Endothelial cell of umbilical vein (primary cell): Measurements from ENCODE around the gene OSBPL6. TPM values are rescaled to one million over a fixed set of nuclear protein-coding genes. Genes with fewer than 3 reads are reported as not detected.

Experiments
- BruUV-seq: library from RNA; stranded (reverse); fragments of 400-500 nt; replicated peaks from 2 replicates; lab custom pipeline; 2021; lab: Mats Ljungman, UMichigan
- CTCF ChIA-PET: fragments of 300-600, 350-600 bp; sonication (Branson Sonifier 250); formaldehyde crosslinking; loops from one replicate; lab custom pipeline; 2021; ENCODE audit warnings: antibody characterized with exemption, inconsistent platforms; lab: Charles Lee
- POLR2A ChIA-PET: fragments of 300-600, 350-600 bp; sonication (Branson Sonifier 250); formaldehyde crosslinking; loops from one replicate; lab custom pipeline; 2021; ENCODE audit warnings: antibody characterized with exemption, inconsistent platforms; lab: Charles Lee
- DNase-seq: peaks from one replicate; pipeline ENCODE4 v3.0.0-alpha.2; 2011; ENCODE audit warnings: low read depth, low spot score
- FAIRE-seq: peaks from 2 replicates; lab custom pipeline; 2011; peaks lifted over from hg19 to GRCh38; lab: Jason Lieb, UNC
- H2AFZ ChIP-seq: 2 replicates; pipeline ENCODE4 v1.6.0; 2012; ENCODE audit warnings: low read depth, low read length, control low read depth, inconsistent platforms
- H3K27ac ChIP-seq: 2 replicates; pipeline ENCODE4 v1.5.1; 2011; ENCODE audit warnings: low read depth, mild to moderate bottlenecking, control low read depth, low read length, moderate library complexity; ENCODE audit not compliant: insufficient read depth
- H3K27me3 ChIP-seq, 2 experiments: 2 replicates each; pipeline versions ENCODE4 v1.6.0 to v1.6.1; 2011; ENCODE audit warnings: low read length in 2 of 2, mixed read lengths in 1 of 2; ENCODE audit not compliant: control insufficient read depth in 2 of 2, insufficient read depth in 2 of 2
- H3K36me3 ChIP-seq, 2 experiments: 2 replicates in 1 of 2; 3 replicates in 1 of 2; pipeline ENCODE4 v1.5.1; 2011; ENCODE audit warnings: low read length in 2 of 2, mild to moderate bottlenecking in 1 of 2, moderate library complexity in 1 of 2; ENCODE audit not compliant: control insufficient read depth in 2 of 2, insufficient read depth in 2 of 2; ENCODE audit errors: extremely low read depth in 1 of 2
- H3K4me1 ChIP-seq: 3 replicates; pipeline ENCODE4 v1.5.1; 2011; ENCODE audit warnings: mild to moderate bottlenecking, low read length; ENCODE audit not compliant: control insufficient read depth, insufficient read depth; ENCODE audit errors: extremely low read depth
- H3K4me2 ChIP-seq: 2 replicates; pipeline ENCODE4 v1.6.1; 2011; ENCODE audit warnings: low read length, control low read depth, mixed read lengths; ENCODE audit not compliant: insufficient read depth
- H3K4me3 ChIP-seq, 3 experiments: fragments of 200-600 bp in 1 of 3; sonication (generic), shearing (Covaris generic) in 1 of 3; replicated peaks in 1 of 3; 2 replicates each; pipeline ENCODE4 v1.5.1; 2011 to 2016; ENCODE audit warnings: control low read depth in 3 of 3, low read length in 3 of 3, mild to moderate bottlenecking in 2 of 3, inconsistent platforms in 1 of 3, low read depth in 1 of 3, moderate library complexity in 1 of 3; ENCODE audit not compliant: insufficient read depth in 1 of 3
- H3K79me2 ChIP-seq: 2 replicates; pipeline ENCODE4 v1.6.0; 2012; ENCODE audit warnings: low read length, inconsistent platforms; ENCODE audit not compliant: control insufficient read depth, insufficient read depth
- H3K9ac ChIP-seq: replicated peaks from 2 replicates; pipeline ENCODE3; 2011; ENCODE audit warnings: low read length, control low read depth; ENCODE audit not compliant: insufficient read depth; ENCODE audit errors: extremely low read depth
- H3K9me1 ChIP-seq: replicated peaks from 3 replicates; pipeline ENCODE4 v1.6.0; 2011; ENCODE audit warnings: mild to moderate bottlenecking, low read length; ENCODE audit not compliant: control insufficient read depth, insufficient read depth; ENCODE audit errors: extremely low read depth
- H3K9me3 ChIP-seq: replicated peaks from 2 replicates; pipeline ENCODE4 v1.5.1; 2012; ENCODE audit warnings: low read length, inconsistent platforms; ENCODE audit not compliant: control insufficient read depth, insufficient read depth
- H4K20me1 ChIP-seq: replicated peaks from 2 replicates; pipeline ENCODE3; 2011; ENCODE audit warnings: mild to moderate bottlenecking, low read length; ENCODE audit not compliant: control insufficient read depth, insufficient read depth; ENCODE audit errors: extremely low read depth
- CTCF ChIP-seq, 2 donors: IDR thresholded peaks; 1 replicate in 1 of 2; 2 replicates in 1 of 2; pipeline ENCODE4 v1.5.1; 2011; ENCODE audit warnings: low read length in 2 of 2, mild to moderate bottlenecking in 2 of 2, moderate library complexity in 2 of 2, control low read depth in 1 of 2, inconsistent platforms in 1 of 2, low read depth in 1 of 2; ENCODE audit not compliant: insufficient read depth in 1 of 2; ENCODE audit errors: extremely low read depth in 1 of 2
- EZH2 ChIP-seq: IDR thresholded peaks from 2 replicates; pipeline ENCODE4 v1.6.1; 2012; ENCODE audit warnings: borderline replicate concordance, low read depth, mild to moderate bottlenecking, moderate library complexity, low read length, inconsistent platforms; ENCODE audit not compliant: severe bottlenecking
- FOS ChIP-seq: IDR thresholded peaks from 2 replicates; pipeline ENCODE4 v1.6.1; 2011; ENCODE audit warnings: mild to moderate bottlenecking, low read length, moderate library complexity, borderline replicate concordance; ENCODE audit not compliant: insufficient read depth
- GATA2 ChIP-seq: IDR thresholded peaks from 2 replicates; pipeline ENCODE4 v1.7.0; 2011; ENCODE audit warnings: low read depth, mild to moderate bottlenecking, moderate library complexity, mixed read lengths, low read length; ENCODE audit not compliant: insufficient read length, insufficient read depth
- JUN ChIP-seq: IDR thresholded peaks from 2 replicates; pipeline ENCODE4 v1.6.1; 2011; ENCODE audit warnings: borderline replicate concordance, low read depth; ENCODE audit not compliant: insufficient read length, insufficient read depth
- MAX ChIP-seq: IDR thresholded peaks from 2 replicates; pipeline ENCODE4 v1.6.1; 2011; ENCODE audit not compliant: insufficient read depth, insufficient read length
- MYC ChIP-seq: IDR thresholded peaks from one replicate; pipeline ENCODE4 v1.6.1; 2011; ENCODE audit warnings: mild to moderate bottlenecking, low read depth, low read length
- POLR2A ChIP-seq: IDR thresholded peaks from 2 replicates; pipeline ENCODE4 v1.6.1; 2012; ENCODE audit warnings: low read depth, mild to moderate bottlenecking, control low read depth, low read length
- POLR2AphosphoS5 ChIP-seq: IDR thresholded peaks from 2 replicates; pipeline ENCODE4 v1.6.1; 2012; ENCODE audit warnings: low read depth, mild to moderate bottlenecking, control low read depth, low read length, moderate library complexity; ENCODE audit not compliant: insufficient read depth
- dilution Hi-C: fragments of 300-500 bp; cut with MboI; formaldehyde crosslinking; loops from one replicate; pipeline ENCODE4 v1.15.0; 2019; ENCODE audit warnings: low sequenced_read_pairs; ENCODE audit not compliant: extremely low pct_ligation_motif_present
- intact Hi-C: fragments of 100-400 bp; cut with micrococcal nuclease; formaldehyde crosslinking; loops from one replicate; pipeline ENCODE4 v1.10.0; 2022
- polyA plus RNA-seq, 4 experiments: library from polyadenylated mRNA; depleted of rRNA in 3 of 4; stranded (reverse) in 3 of 4; unstranded in 1 of 4; fragments of >200 nt; gene quantifications; 2 replicates each; pipeline versions ENCODE4 v1.2.1 to v1.2.3, GENCODE V29; 2011 to 2012; ENCODE audit warnings: missing spikeins in 1 of 4
- total RNA-seq: library from RNA; stranded (reverse); gene quantifications from 2 replicates; pipeline ENCODE4 v1.2.3, GENCODE V29; 2021

Gene OSBPL6
- total and polyA plus RNA-seq, 2 donors (not counting 3 experiments of a cell fraction or from before 2014, with no cell fraction given) = 1.5 to 2.3 TPM

GRCh38 chr2:178330175-178331017, 136.1 kb downstream of the OSBPL6 start:
- POLR2A ChIA-PET = no interaction called here
- Histone ChIP-seq H3K9me1 (no peaks in the 10 kb centered on the region), H3K27ac (no peak overlapping the region), H3K9ac (no peak overlapping the region), H2AFZ (no peak overlapping the region), H3K4me3 (no peak overlapping the region), H3K9me3 (no peaks in the 10 kb centered on the region), H3K36me3 (no peaks in the 10 kb centered on the region), H3K4me2 (no peak overlapping the region), H3K79me2 (no peaks in the 10 kb centered on the region), H3K27me3 (no peaks in the 10 kb centered on the region), H4K20me1 (no peaks in the 10 kb centered on the region), H3K4me1 (no peaks in the 10 kb centered on the region)
- CTCF ChIA-PET = interaction anchor here (1.0 kb wide), 1 partner anchor 11 kb away, joined by 4 read pairs; no protein-coding TSS in a partner anchor
- intact Hi-C loops (no loop called here), dilution Hi-C loops (no loop called here)
- TF ChIP-seq JUN (no peak), MYC (no peak), GATA2 (no peak), EZH2 (no peak), FOS (no peak), MAX (no peak), POLR2AphosphoS5 (no peak), CTCF (IDR thresholded peaks at IDR 0.05; ENCODE audit: extremely low read depth in 1 of 2, insufficient read depth in 1 of 2, low read depth in 1 of 2, low read length in 2 of 2) (no peak), POLR2A (no peak)
- BruUV-seq = no TSS peak
- DNase-seq = no peak
- no peak for FAIRE-seq
